ENCODE results near the gene TDO2.
A peak's percentile ranks its signal among the peaks of the same experiment; 100 is the strongest.

Gene TDO2

DNA sequence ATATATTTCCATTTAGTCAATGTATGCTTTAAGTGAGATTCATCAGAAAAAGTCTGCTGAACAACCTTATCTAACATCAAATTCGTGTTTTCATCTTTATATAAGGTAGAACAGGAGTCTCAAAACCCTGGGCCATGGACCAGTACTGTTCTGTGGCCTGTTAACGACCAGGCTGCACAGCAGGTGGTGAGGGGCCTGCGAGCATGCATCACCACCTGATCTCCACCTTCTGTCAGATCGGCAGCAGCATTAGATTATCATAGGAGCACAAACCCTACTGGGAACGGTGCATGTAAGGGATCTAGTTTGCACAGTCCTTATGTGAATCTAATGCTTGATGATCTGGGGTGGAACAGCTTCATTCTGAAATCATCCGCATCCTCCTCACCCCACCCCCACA is 47.0 kb downstream of the TDO2 start:
- H3K4me1 ChIP-seq (ENCODE audit: control insufficient read depth, insufficient read depth, low read depth, low read length), result peaks cover 4% of the 10 kb centered on the region
- no peak overlapping the region for H3K4me2 ChIP-seq (ENCODE audit: low read length, poor library complexity, severe bottlenecking)
- H2AFZ ChIP-seq (ENCODE audit: low read depth, low read length), result no peak overlapping the region
- no peak overlapping the region for H2BK12ac ChIP-seq (ENCODE audit: low read length in 2 of 2)
- no peak for DNase-seq
- no peak overlapping the region for H3K9ac ChIP-seq (ENCODE audit: low read length)
- H3K36me3 ChIP-seq (ENCODE audit: control insufficient read depth in 1 of 2, insufficient read depth in 2 of 2, low read depth in 1 of 2, low read length in 2 of 2), result no peaks in the 10 kb centered on the region
- peak overlapping the region; percentile 61 for H4K91ac ChIP-seq (ENCODE audit: low read length)
- no peaks in the 10 kb centered on the region for H3K79me1 ChIP-seq (replicated peaks; ENCODE audit: low read length, poor library complexity, severe bottlenecking)
- no peak overlapping the region for H2AK5ac ChIP-seq (ENCODE audit: low read length, severe bottlenecking)
- H3K27ac ChIP-seq (ENCODE audit: low read length, poor library complexity, severe bottlenecking), result no peak overlapping the region
- 71% methylated on average over 5 of the region's 6 CpGs for WGBS
- H2BK120ac ChIP-seq (ENCODE audit: low read depth, low read length), result no peak overlapping the region
- H3K4ac ChIP-seq (ENCODE audit: low read depth in 1 of 2, low read length in 2 of 2), result no peak overlapping the region
- no peak overlapping the region for H3K23ac ChIP-seq (ENCODE audit: low read length in 2 of 2)
- no peaks in the 10 kb centered on the region for H3K27me3 ChIP-seq (ENCODE audit: control insufficient read depth in 1 of 2, insufficient read depth in 1 of 2, low read length in 2 of 2)
- H3K9me3 ChIP-seq (ENCODE audit: control insufficient read depth, low read length), result no peaks in the 10 kb centered on the region
- H2BK5ac ChIP-seq (ENCODE audit: low read depth, low read length, poor library complexity, severe bottlenecking), result no peak overlapping the region
- no peak overlapping the region for H3K4me3 ChIP-seq (ENCODE audit: insufficient read depth in 1 of 2, low read depth in 1 of 2, low read length in 2 of 2)
- no peak overlapping the region for H2BK15ac ChIP-seq (ENCODE audit: low read depth, poor library complexity, severe bottlenecking)
- H3K18ac ChIP-seq (ENCODE audit: low read depth in 1 of 2, low read length in 2 of 2), result peak overlapping the region in 1 of 2 experiments; percentile 43
- H3K14ac ChIP-seq (ENCODE audit: low read length in 2 of 2), result no peak overlapping the region
- no peak overlapping the region for H4K8ac ChIP-seq (ENCODE audit: low read length)

DNA sequence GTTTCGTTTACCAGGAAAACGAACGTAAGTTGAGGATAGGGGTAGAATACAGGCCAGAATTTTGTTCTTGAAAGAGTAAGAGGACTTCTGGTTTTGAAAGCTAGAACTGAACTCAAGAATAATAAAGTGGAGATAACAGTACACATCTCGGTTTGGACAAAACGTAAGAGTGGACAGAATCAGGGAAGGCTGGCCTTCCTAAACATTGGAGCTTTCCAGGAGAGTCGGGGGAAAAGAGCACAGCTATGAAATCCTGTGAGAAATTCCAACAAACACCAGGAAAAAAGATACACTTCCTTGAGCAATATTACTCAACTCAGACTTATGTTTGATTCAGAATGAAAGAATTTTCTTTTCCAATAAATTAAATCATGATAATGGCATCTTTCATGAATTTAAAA is 49.0 kb downstream of the TDO2 start:
- H2AFZ ChIP-seq (ENCODE audit: low read depth, low read length), result no peak overlapping the region
- H3K9ac ChIP-seq (ENCODE audit: low read length), result peak overlapping the region; percentile 99
- no peak overlapping the region for H2BK5ac ChIP-seq (ENCODE audit: low read depth, low read length, poor library complexity, severe bottlenecking)
- WGBS, result 87% methylated on average over 5 of the region's 6 CpGs
- no peak overlapping the region for H3K14ac ChIP-seq (ENCODE audit: low read length in 2 of 2)
- H3K4me3 ChIP-seq (ENCODE audit: insufficient read depth in 1 of 2, low read depth in 1 of 2, low read length in 2 of 2), result peak overlapping the region in 1 of 2 experiments; percentile 93
- no peak overlapping the region for H4K91ac ChIP-seq (ENCODE audit: low read length)
- H2BK120ac ChIP-seq (ENCODE audit: low read depth, low read length), result no peak overlapping the region
- H3K4me2 ChIP-seq (ENCODE audit: low read length, poor library complexity, severe bottlenecking), result no peak overlapping the region
- no peaks in the 10 kb centered on the region for H3K36me3 ChIP-seq (ENCODE audit: control insufficient read depth in 1 of 2, insufficient read depth in 2 of 2, low read depth in 1 of 2, low read length in 2 of 2)
- H4K8ac ChIP-seq (ENCODE audit: low read length), result no peak overlapping the region
- no peaks in the 10 kb centered on the region for H3K9me3 ChIP-seq (ENCODE audit: control insufficient read depth, low read length)
- peak overlapping the region in 1 of 2 experiments; percentile 30 for H3K4ac ChIP-seq (ENCODE audit: low read depth in 1 of 2, low read length in 2 of 2)
- H3K27me3 ChIP-seq (ENCODE audit: control insufficient read depth in 1 of 2, insufficient read depth in 1 of 2, low read length in 2 of 2), result no peaks in the 10 kb centered on the region
- no peak overlapping the region for H2AK5ac ChIP-seq (ENCODE audit: low read length, severe bottlenecking)
- H3K27ac ChIP-seq (ENCODE audit: low read length, poor library complexity, severe bottlenecking), result peak overlapping the region; percentile 55
- peaks cover 4% of the 10 kb centered on the region for H3K4me1 ChIP-seq (ENCODE audit: control insufficient read depth, insufficient read depth, low read depth, low read length)
- peak; percentile 41 for DNase-seq
- no peak overlapping the region for H2BK12ac ChIP-seq (ENCODE audit: low read length in 2 of 2)
- H3K79me1 ChIP-seq (replicated peaks; ENCODE audit: low read length, poor library complexity, severe bottlenecking), result no peaks in the 10 kb centered on the region
- H2BK15ac ChIP-seq (ENCODE audit: low read depth, poor library complexity, severe bottlenecking), result no peak overlapping the region
- no peak overlapping the region for H3K18ac ChIP-seq (ENCODE audit: low read depth in 1 of 2, low read length in 2 of 2)
- no peak overlapping the region for H3K23ac ChIP-seq (ENCODE audit: low read length in 2 of 2)

DNA sequence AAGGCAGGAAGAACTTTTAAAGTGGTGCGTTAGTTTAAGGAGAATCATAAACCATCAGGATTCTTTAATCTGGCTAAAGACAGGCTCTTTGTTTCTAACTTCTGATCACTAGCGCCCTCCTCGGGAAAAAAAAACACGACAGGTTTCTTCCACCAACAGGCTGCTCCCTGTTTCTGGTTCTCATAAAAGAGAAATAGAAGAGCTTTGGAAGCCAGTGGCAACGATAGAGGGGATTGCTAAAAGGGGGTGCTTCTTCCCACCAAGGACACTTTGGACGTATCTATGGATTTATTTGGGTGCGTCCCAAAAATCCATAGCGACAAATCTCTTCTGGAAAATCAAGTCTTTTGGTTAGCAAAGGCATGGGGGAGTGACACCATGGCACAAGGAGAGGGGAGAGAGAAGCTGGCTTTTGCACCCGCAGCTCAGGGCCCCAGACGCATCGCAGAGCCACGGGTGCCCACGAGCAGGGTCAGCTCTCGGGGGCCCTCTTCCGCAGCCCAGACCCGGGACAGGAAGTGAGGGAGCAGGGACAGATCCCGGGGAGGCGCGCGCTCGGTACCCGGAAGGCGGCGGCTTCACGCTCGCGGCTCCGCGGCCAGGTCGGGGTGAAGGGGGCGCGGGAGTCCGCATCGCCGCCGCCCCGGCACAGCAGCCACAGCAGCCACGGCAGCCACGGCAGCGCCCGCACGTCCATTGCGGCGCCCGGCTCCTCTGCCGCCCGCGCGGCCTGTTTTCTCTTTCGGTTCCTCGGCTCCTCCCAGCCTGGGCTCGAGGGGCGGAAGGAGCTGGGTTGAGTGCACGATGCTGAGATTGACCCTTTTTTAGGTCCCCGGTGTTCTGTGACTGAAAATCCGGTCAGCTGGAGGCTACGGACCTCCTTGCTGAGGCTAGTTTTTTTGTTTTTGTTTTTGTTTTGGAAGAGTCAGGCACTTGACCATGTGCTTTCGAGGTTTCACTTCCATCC is 49.9 kb downstream of the TDO2 start, which contains the start of gene CTSO:
Gene CTSO (minus strand): TSS at position 716 of the 967 bp plus-strand sequence. CDS start 19 bp downstream, at position 697.
- Histone ChIP-seq H2BK15ac (ENCODE audit: low read depth, poor library complexity, severe bottlenecking) (peak within 1 kb of the TSS; percentile 97), H3K27ac (ENCODE audit: low read length, poor library complexity, severe bottlenecking) (peak within 1 kb of the TSS; percentile 81), H3K18ac (ENCODE audit: low read depth in 1 of 2, low read length in 2 of 2) (peak within 1 kb of the TSS; percentile 98 to 99), H2BK120ac (ENCODE audit: low read depth, low read length) (peak within 1 kb of the TSS; percentile 96), H2BK12ac (ENCODE audit: low read length in 2 of 2) (no peak within 1 kb of the TSS), H2AFZ (ENCODE audit: low read depth, low read length) (peak within 1 kb of the TSS; percentile 42), H3K36me3 (ENCODE audit: control insufficient read depth in 1 of 2, insufficient read depth in 2 of 2, low read depth in 1 of 2, low read length in 2 of 2) (no peaks in the 10 kb centered on the region), H3K4me3 (ENCODE audit: insufficient read depth in 1 of 2, low read depth in 1 of 2, low read length in 2 of 2) (peak within 1 kb of the TSS; percentile 82 to 93), H3K4me1 (ENCODE audit: control insufficient read depth, insufficient read depth, low read depth, low read length) (peaks cover 4% of the 10 kb centered on the region), H2BK5ac (ENCODE audit: low read depth, low read length, poor library complexity, severe bottlenecking) (peak within 1 kb of the TSS; percentile 33), H3K14ac (ENCODE audit: low read length in 2 of 2) (peak within 1 kb of the TSS; percentile 47 to 80), H3K9ac (ENCODE audit: low read length) (peak within 1 kb of the TSS; percentile 99), H3K4me2 (ENCODE audit: low read length, poor library complexity, severe bottlenecking) (peak within 1 kb of the TSS; percentile 85), H3K4ac (ENCODE audit: low read depth in 1 of 2, low read length in 2 of 2) (peak within 1 kb of the TSS; percentile 98 to 99), H4K91ac (ENCODE audit: low read length) (peak within 1 kb of the TSS; percentile 99), H3K79me1 (replicated peaks; ENCODE audit: low read length, poor library complexity, severe bottlenecking) (no peaks in the 10 kb centered on the region), H3K9me3 (ENCODE audit: control insufficient read depth, low read length) (peaks cover 4% of the 10 kb centered on the region), H4K8ac (ENCODE audit: low read length) (peak within 1 kb of the TSS; percentile 93), H3K23ac (ENCODE audit: low read length in 2 of 2) (peak within 1 kb of the TSS in 1 of 2 experiments; percentile 5), H2AK5ac (ENCODE audit: low read length, severe bottlenecking) (peak within 1 kb of the TSS; percentile 58), H3K27me3 (ENCODE audit: control insufficient read depth in 1 of 2, insufficient read depth in 1 of 2, low read length in 2 of 2) (no peaks in the 10 kb centered on the region)
- peak; percentile 87 for DNase-seq
- WGBS, result 3% methylated on average over 55 of the region's 58 CpGs

DNA sequence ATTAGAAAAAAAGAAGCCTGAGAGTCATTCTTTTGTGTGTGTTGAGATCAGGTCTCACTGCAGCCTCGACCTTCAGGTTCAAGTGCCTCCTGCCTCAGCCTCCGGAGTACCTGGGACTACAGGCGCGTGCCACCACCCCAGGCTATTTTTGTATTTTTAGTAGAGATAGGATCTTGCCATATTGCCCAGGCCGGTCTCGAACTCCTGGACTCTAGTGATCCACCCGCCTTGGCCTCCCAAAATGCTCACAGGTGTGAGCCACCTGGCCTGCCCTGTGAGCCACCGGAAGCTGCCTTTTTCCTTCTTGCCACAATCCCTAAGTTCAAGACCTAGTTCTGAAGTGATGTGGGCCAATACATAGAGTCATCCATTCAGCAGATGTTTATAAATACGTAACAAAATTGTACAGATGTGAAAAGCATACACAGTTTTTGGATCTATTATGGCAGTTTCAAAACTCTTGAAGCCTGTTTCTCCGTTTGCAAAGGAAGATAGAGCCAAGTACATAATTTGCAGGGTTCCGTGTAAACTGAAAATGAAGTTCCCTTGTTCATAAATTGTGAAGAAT is 50.7 kb downstream of the TDO2 start:
- no peak overlapping the region for H3K23ac ChIP-seq (ENCODE audit: low read length in 2 of 2)
- peak overlapping the region; percentile 14 for H4K91ac ChIP-seq (ENCODE audit: low read length)
- H2BK120ac ChIP-seq (ENCODE audit: low read depth, low read length), result peak overlapping the region; percentile 96
- H2BK5ac ChIP-seq (ENCODE audit: low read depth, low read length, poor library complexity, severe bottlenecking), result no peak overlapping the region
- peak overlapping the region; percentile 50 for H3K27ac ChIP-seq (ENCODE audit: low read length, poor library complexity, severe bottlenecking)
- no peak overlapping the region for H3K14ac ChIP-seq (ENCODE audit: low read length in 2 of 2)
- H3K9ac ChIP-seq (ENCODE audit: low read length), result peak overlapping the region; percentile 99
- DNase-seq, result no peak
- H3K4ac ChIP-seq (ENCODE audit: low read depth in 1 of 2, low read length in 2 of 2), result peak overlapping the region in 1 of 2 experiments; percentile 55
- H3K36me3 ChIP-seq (ENCODE audit: control insufficient read depth in 1 of 2, insufficient read depth in 2 of 2, low read depth in 1 of 2, low read length in 2 of 2), result no peaks in the 10 kb centered on the region
- peak overlapping the region in 1 of 2 experiments; percentile 93 for H3K4me3 ChIP-seq (ENCODE audit: insufficient read depth in 1 of 2, low read depth in 1 of 2, low read length in 2 of 2)
- no peaks in the 10 kb centered on the region for H3K27me3 ChIP-seq (ENCODE audit: control insufficient read depth in 1 of 2, insufficient read depth in 1 of 2, low read length in 2 of 2)
- peaks cover 4% of the 10 kb centered on the region for H3K4me1 ChIP-seq (ENCODE audit: control insufficient read depth, insufficient read depth, low read depth, low read length)
- H4K8ac ChIP-seq (ENCODE audit: low read length), result peak overlapping the region; percentile 93
- WGBS, result 93% methylated on average over 11 of the region's 11 CpGs
- H2AK5ac ChIP-seq (ENCODE audit: low read length, severe bottlenecking), result peak overlapping the region; percentile 10
- H3K18ac ChIP-seq (ENCODE audit: low read depth in 1 of 2, low read length in 2 of 2), result peak overlapping the region in 1 of 2 experiments; percentile 99
- H2BK12ac ChIP-seq (ENCODE audit: low read length in 2 of 2), result no peak overlapping the region
- peak overlapping the region; percentile 85 for H3K4me2 ChIP-seq (ENCODE audit: low read length, poor library complexity, severe bottlenecking)
- H2BK15ac ChIP-seq (ENCODE audit: low read depth, poor library complexity, severe bottlenecking), result no peak overlapping the region
- H3K9me3 ChIP-seq (ENCODE audit: control insufficient read depth, low read length), result peaks cover 4% of the 10 kb centered on the region
- H2AFZ ChIP-seq (ENCODE audit: low read depth, low read length), result no peak overlapping the region
- no peaks in the 10 kb centered on the region for H3K79me1 ChIP-seq (replicated peaks; ENCODE audit: low read length, poor library complexity, severe bottlenecking)
